Body of pancreas (tissue), 4 donors: Measurements from ENCODE around the gene SARNP.

Source experiments
- CTCF ChIP-seq, 7 experiments: fragments of 450-650 bp in 4 of 7; fragments of 200-600 bp in 3 of 7; sonication (generic) in 3 of 7; IDR thresholded peaks; one replicate each; pipeline ENCODE4 v1.5.1; 2016 to 2019; ENCODE audit warnings: antibody characterized with exemption in 7 of 7
- POLR2A ChIP-seq, 3 donors: fragments of 450-650 bp; IDR thresholded peaks; one replicate each; pipeline ENCODE4 v1.6.1; 2016; ENCODE audit warnings: antibody characterized with exemption in 3 of 3, mild to moderate bottlenecking in 2 of 3

DNA sequence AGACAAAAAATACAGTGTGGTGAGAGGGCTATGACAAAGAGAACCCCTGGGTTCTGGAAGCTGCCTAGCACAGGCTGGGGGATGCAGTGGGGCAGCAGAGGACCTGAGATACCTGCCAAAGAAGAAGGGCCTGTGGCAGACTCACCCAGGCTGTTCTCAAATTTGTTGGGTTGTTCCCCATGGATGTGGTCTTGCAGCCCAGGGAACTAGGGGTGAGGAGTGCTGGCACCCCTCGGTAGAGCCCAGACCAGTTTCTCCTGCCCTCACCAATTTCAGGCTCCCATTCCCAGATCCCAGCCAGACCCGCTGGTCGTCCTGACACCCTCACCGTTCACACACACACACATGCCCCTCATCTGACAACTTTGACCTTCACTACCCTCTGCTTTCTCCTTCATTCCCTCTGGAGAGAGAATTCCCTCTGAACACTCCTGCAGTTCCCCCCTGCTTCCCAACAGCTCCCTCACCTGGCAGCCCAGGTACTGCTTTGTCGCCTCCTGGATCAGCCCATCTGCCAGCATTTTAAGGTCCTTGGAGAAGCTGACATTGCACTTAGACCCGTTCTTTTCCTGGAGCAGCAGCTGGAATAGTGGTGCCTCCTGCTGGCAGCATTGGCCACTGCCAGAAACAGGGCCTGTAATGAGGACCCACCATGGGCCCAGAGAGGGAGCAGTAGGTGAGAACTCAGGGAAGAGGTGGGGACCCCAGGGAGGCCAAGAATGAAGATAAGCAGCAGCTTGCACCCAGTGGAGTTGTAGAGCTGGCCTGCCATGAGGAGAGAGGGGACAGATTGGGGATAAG is 80.5 kb downstream of the SARNP start:
- TF ChIP-seq CTCF (IDR thresholded peaks at IDR 0.05) (peak; percentile 56 to 99 (median 89)), POLR2A (IDR thresholded peaks at IDR 0.05) (no peak)
